CD14-positive monocyte (primary cell): Measurements from ENCODE around the gene KRTAP2-2. TPM values are rescaled to one million over a fixed set of nuclear protein-coding genes. Genes with fewer than 3 reads are reported as not detected.

Source experiments
- DNase-seq, 3 donors: peaks; one replicate each; pipeline ENCODE4 v3.0.0-alpha.2; 2011 to 2022
- H2AFZ ChIP-seq: 2 replicates; pipeline ENCODE4 v1.6.0; 2012; ENCODE audit warnings: mild to moderate bottlenecking, low read depth, low read length, inconsistent platforms; ENCODE audit not compliant: insufficient read depth, poor library complexity, severe bottlenecking
- H3K27ac ChIP-seq, 2 donors: 1 replicate in 1 of 2; 2 replicates in 1 of 2; pipeline ENCODE4 v1.5.1; 2012 to 2013; ENCODE audit warnings: low read length in 2 of 2, control low read depth in 1 of 2, inconsistent platforms in 1 of 2, low read depth in 1 of 2, mild to moderate bottlenecking in 1 of 2
- H3K27me3 ChIP-seq, 2 donors: one replicate each; pipeline versions ENCODE4 v1.6.0 to v1.6.1; 2011 to 2013; ENCODE audit warnings: low read length in 2 of 2; ENCODE audit not compliant: control insufficient read depth in 2 of 2, insufficient read depth in 2 of 2
- H3K36me3 ChIP-seq, 2 donors: replicated peaks in 1 of 2; 1 replicate in 1 of 2; 2 replicates in 1 of 2; pipeline versions ENCODE4 v1.5.1 to v1.6.1; 2012 to 2013; ENCODE audit warnings: low read length in 2 of 2, control low read depth in 1 of 2, inconsistent platforms in 1 of 2, mild to moderate bottlenecking in 1 of 2; ENCODE audit not compliant: insufficient read depth in 2 of 2, control insufficient read depth in 1 of 2
- H3K4me1 ChIP-seq, 2 donors: 1 replicate in 1 of 2; 2 replicates in 1 of 2; pipeline versions ENCODE4 v1.5.1 to v1.6.1; 2012 to 2013; ENCODE audit warnings: low read length in 2 of 2, control low read depth in 1 of 2, inconsistent platforms in 1 of 2, mild to moderate bottlenecking in 1 of 2, moderate library complexity in 1 of 2; ENCODE audit not compliant: insufficient read depth in 2 of 2, control insufficient read depth in 1 of 2
- H3K4me2 ChIP-seq: replicated peaks from 2 replicates; pipeline ENCODE3; 2012; ENCODE audit warnings: low read length, moderate library complexity, mild to moderate bottlenecking; ENCODE audit not compliant: poor library complexity, severe bottlenecking; ENCODE audit errors: extremely low read depth
- H3K4me3 ChIP-seq, 3 experiments: fragments of 200-600 bp in 1 of 3; sonication (generic) in 1 of 3; replicated peaks in 1 of 3; 1 replicate in 2 of 3; 2 replicates in 1 of 3; pipeline ENCODE4 v1.5.1; 2011 to 2013; ENCODE audit warnings: low read length in 3 of 3, mild to moderate bottlenecking in 3 of 3, control low read depth in 2 of 3, low read depth in 2 of 3, inconsistent platforms in 1 of 3, moderate library complexity in 1 of 3
- H3K79me2 ChIP-seq: 2 replicates; pipeline ENCODE4 v1.6.0; 2012; ENCODE audit warnings: mild to moderate bottlenecking, control low read depth, inconsistent platforms, low read length, moderate library complexity; ENCODE audit not compliant: insufficient read depth
- H3K9ac ChIP-seq: 2 replicates; pipeline ENCODE4 v1.6.0; 2017; ENCODE audit warnings: low read length, mild to moderate bottlenecking; ENCODE audit not compliant: insufficient read depth, poor library complexity, severe bottlenecking
- H3K9me3 ChIP-seq, 2 donors: replicated peaks in 1 of 2; 1 replicate in 1 of 2; 2 replicates in 1 of 2; pipeline versions ENCODE4 v1.5.1 to v1.6.1; 2012 to 2013; ENCODE audit warnings: low read length in 2 of 2, control low read depth in 1 of 2; ENCODE audit not compliant: control insufficient read depth in 1 of 2, insufficient read depth in 1 of 2
- H4K20me1 ChIP-seq: 2 replicates; pipeline ENCODE4 v1.6.0; 2012; ENCODE audit warnings: mild to moderate bottlenecking, low read length, control low read depth, moderate library complexity; ENCODE audit not compliant: insufficient read depth
- H3K27ac Mint-ChIP-seq, 7 donors: one replicate each; pipeline ENCODE4 v1.8.0; 2020; ENCODE audit warnings: mild to moderate bottlenecking in 7 of 7, mixed read lengths in 7 of 7, moderate library complexity in 6 of 7, inconsistent platforms in 2 of 7
- H3K27me3 Mint-ChIP-seq, 3 donors: one replicate each; pipeline ENCODE4 v1.8.0; 2021 to 2022; ENCODE audit warnings: low read depth in 3 of 3, mild to moderate bottlenecking in 3 of 3, mixed read lengths in 3 of 3, moderate library complexity in 3 of 3, inconsistent platforms in 1 of 3
- H3K36me3 Mint-ChIP-seq, 2 donors: one replicate each; pipeline ENCODE4 v1.8.0; 2020; ENCODE audit warnings: mixed read lengths in 2 of 2, inconsistent platforms in 1 of 2, mild to moderate bottlenecking in 1 of 2
- H3K4me1 Mint-ChIP-seq: one replicate; pipeline ENCODE4 v1.8.0; 2020; ENCODE audit warnings: mild to moderate bottlenecking, mixed read lengths
- H3K4me3 Mint-ChIP-seq, 2 donors: one replicate each; pipeline ENCODE4 v1.8.0; 2020; ENCODE audit warnings: mild to moderate bottlenecking in 2 of 2, mixed read lengths in 2 of 2, moderate library complexity in 1 of 2
- H3K9me3 Mint-ChIP-seq, 7 donors: one replicate each; pipeline ENCODE4 v1.8.0; 2020 to 2022; ENCODE audit warnings: mixed read lengths in 7 of 7, mild to moderate bottlenecking in 6 of 7, moderate library complexity in 6 of 7, inconsistent platforms in 2 of 7
- WGBS: methylation state at CpG from one replicate; pipeline ENCODE4 v1.1.5; 2013; ENCODE audit warnings: missing lambda C conversion rate; ENCODE audit not compliant: insufficient coverage; 5-methylcytosine and 5-hydroxymethylcytosine counted together
- intact Hi-C, 2 donors: fragments of 100-400 bp; cut with micrococcal nuclease; formaldehyde crosslinking; loops; one replicate each; pipeline versions ENCODE4 v1.15.0 to v1.15.1; 2023
- polyA plus RNA-seq, 3 donors: library from polyadenylated mRNA; depleted of rRNA in 1 of 3; unstranded in 2 of 3; stranded (reverse) in 1 of 3; fragments of 300-500 nt in 2 of 3; fragments of >200 nt in 1 of 3; fragmentation: Illumina TruSeq in 2 of 3; gene quantifications; 1 replicate in 2 of 3; 2 replicates in 1 of 3; pipeline ENCODE4 v1.2.3, GENCODE V29; 2012 to 2021
- TF ChIP-seq, protein P1 (sequence below): fragments of 200-600 bp; IDR thresholded peaks from one replicate; pipeline ENCODE4 v1.8.0; 2022; ENCODE audit warnings: antibody characterized with exemption, mild to moderate bottlenecking

KRTAP2-2 gene
- polyA plus RNA-seq, 3 donors, result not detected

DNA sequence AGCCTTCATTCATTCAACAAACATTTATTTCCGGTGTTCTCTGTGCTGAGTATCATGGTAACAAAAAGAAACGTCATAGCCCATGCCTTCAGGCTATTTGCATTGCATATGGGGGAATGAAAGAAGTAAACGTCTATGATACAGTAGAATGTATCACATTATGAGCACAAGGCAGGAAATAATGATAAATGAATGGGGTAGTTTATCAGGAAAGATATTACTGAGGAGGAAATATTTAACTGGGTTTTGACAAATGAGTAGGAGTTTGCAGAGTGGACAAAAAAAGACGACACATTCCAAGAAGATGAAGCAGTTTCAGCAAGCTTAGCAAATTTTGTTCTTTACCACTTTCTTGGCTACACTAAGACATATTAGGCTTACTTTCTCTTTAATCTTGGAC, 27.6 kb upstream of the KRTAP2-2 start:
- no peak overlapping the region for H3K4me2 ChIP-seq
- no peaks in the 10 kb centered on the region for H4K20me1 ChIP-seq
- no peaks in the 10 kb centered on the region for H3K79me2 ChIP-seq
- no peak for DNase-seq
- H3K27ac Mint-ChIP-seq, result no peak overlapping the region
- H3K4me3 ChIP-seq, result no peak overlapping the region
- H3K9me3 Mint-ChIP-seq, result peaks cover 0 to 5% (median 0%) of the 10 kb centered on the region in 7 donors
- H3K36me3 Mint-ChIP-seq, result no peaks in the 10 kb centered on the region
- no peaks in the 10 kb centered on the region for H3K9me3 ChIP-seq
- H2AFZ ChIP-seq, result no peak overlapping the region
- H3K27me3 Mint-ChIP-seq, result peaks cover 0 to 2% (median under 1%) of the 10 kb centered on the region in 3 donors
- intact Hi-C loops, result no loop called here
- H3K4me1 ChIP-seq, result no peaks in the 10 kb centered on the region
- H3K9ac ChIP-seq, result no peak overlapping the region
- H3K4me1 Mint-ChIP-seq, result no peaks in the 10 kb centered on the region
- TF ChIP-seq, protein P1, sequence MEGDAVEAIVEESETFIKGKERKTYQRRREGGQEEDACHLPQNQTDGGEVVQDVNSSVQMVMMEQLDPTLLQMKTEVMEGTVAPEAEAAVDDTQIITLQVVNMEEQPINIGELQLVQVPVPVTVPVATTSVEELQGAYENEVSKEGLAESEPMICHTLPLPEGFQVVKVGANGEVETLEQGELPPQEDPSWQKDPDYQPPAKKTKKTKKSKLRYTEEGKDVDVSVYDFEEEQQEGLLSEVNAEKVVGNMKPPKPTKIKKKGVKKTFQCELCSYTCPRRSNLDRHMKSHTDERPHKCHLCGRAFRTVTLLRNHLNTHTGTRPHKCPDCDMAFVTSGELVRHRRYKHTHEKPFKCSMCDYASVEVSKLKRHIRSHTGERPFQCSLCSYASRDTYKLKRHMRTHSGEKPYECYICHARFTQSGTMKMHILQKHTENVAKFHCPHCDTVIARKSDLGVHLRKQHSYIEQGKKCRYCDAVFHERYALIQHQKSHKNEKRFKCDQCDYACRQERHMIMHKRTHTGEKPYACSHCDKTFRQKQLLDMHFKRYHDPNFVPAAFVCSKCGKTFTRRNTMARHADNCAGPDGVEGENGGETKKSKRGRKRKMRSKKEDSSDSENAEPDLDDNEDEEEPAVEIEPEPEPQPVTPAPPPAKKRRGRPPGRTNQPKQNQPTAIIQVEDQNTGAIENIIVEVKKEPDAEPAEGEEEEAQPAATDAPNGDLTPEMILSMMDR, result no peak
- H3K27me3 ChIP-seq, result no peaks in the 10 kb centered on the region
- H3K27ac ChIP-seq, result no peak overlapping the region
- H3K36me3 ChIP-seq, result no peaks in the 10 kb centered on the region
- WGBS, result 95% methylated on average over 2 of the region's 4 CpGs
- H3K4me3 Mint-ChIP-seq, result no peak overlapping the region

DNA sequence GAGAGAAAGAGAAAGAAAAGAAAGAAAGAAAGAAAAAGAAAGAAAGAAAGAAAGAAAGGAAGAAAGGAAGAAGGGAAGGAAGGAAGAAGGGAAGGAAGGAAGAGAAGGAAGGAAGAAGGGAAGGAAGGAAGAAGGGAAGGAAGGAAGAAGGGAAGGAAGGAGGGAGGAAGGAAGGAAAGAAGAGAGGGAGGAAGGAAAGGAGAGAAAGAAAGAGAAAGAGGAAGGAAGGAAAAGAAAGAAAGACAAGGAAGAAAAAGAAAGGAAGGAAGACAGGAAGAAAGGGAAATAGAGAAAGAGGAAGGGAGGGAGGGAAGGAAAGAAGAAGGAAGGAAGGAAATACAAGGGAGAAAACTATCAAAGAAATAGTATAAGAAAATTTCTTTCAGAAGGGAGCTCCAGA, 21.8 kb upstream of the KRTAP2-2 start:
- TF ChIP-seq, protein P1, result no peak

More for the DNA sequence above, 21.8 kb upstream of the KRTAP2-2 start:
- Mint-ChIP-seq H3K27me3 (peaks cover 2 to 5% (median 3%) of the 10 kb centered on the region in 3 donors), H3K4me3 (no peak overlapping the region), H3K27ac (no peak overlapping the region), H3K36me3 (no peaks in the 10 kb centered on the region), H3K9me3 (peaks cover 0 to 8% (median 5%) of the 10 kb centered on the region in 7 donors), H3K4me1 (no peaks in the 10 kb centered on the region)
- Histone ChIP-seq H4K20me1 (no peaks in the 10 kb centered on the region), H2AFZ (no peak overlapping the region), H3K27ac (no peak overlapping the region), H3K9me3 (no peaks in the 10 kb centered on the region), H3K4me2 (no peak overlapping the region), H3K4me3 (no peak overlapping the region), H3K4me1 (no peaks in the 10 kb centered on the region), H3K27me3 (no peaks in the 10 kb centered on the region), H3K79me2 (no peaks in the 10 kb centered on the region), H3K36me3 (no peaks in the 10 kb centered on the region), H3K9ac (no peak overlapping the region)
- no peak for DNase-seq
- intact Hi-C loops, result no loop called here
